GM12865 (cell line): ENCODE results near the gene QSOX2.

Experiments
- DNase-seq: peaks from one replicate; pipeline ENCODE4 v3.0.0; 2010; ENCODE audit warnings: low read depth
- H3K4me3 ChIP-seq: 2 replicates; pipeline ENCODE4 v1.5.1; 2011; ENCODE audit warnings: mild to moderate bottlenecking, low read depth, low read length, control low read depth
- CTCF ChIP-seq: IDR thresholded peaks from 2 replicates; pipeline ENCODE4 v1.5.1; 2011; ENCODE audit warnings: low read length, control low read depth, low read depth, inconsistent platforms; ENCODE audit not compliant: insufficient read depth; ENCODE audit errors: missing control alignments

QSOX2 gene

GRCh38 chr9:136170006-136170901, 75.4 kb downstream of the QSOX2 start:
- TF ChIP-seq CTCF: peak; percentile 79
- H3K4me3 ChIP-seq: no peak overlapping the region
- DNase-seq: peak; percentile 50

- H3K4me3 ChIP-seq: no peak overlapping the region
- no peak for DNase-seq
- TF ChIP-seq CTCF: no peak
Observed at GRCh38 chr9:136169495-136169894, 76.1 kb downstream of the QSOX2 start.

GRCh38 chr9:136163248-136163850, 82.3 kb downstream of the QSOX2 start:
- H3K4me3 ChIP-seq: no peak overlapping the region
- no peak for DNase-seq
- TF ChIP-seq CTCF: no peak

GRCh38 chr9:136160995-136161610, 84.5 kb downstream of the QSOX2 start:
- H3K4me3 ChIP-seq: no peak overlapping the region
- TF ChIP-seq CTCF: no peak
- no peak for DNase-seq

GRCh38 chr9:136160381-136160841, 85.2 kb downstream of the QSOX2 start:
- TF ChIP-seq CTCF: no peak
- H3K4me3 ChIP-seq: no peak overlapping the region
- DNase-seq: no peak

GRCh38 chr9:136159851-136160250, 85.8 kb downstream of the QSOX2 start:
- TF ChIP-seq CTCF: no peak

More at GRCh38 chr9:136159851-136160250, 85.8 kb downstream of the QSOX2 start:
- DNase-seq: no peak
- H3K4me3 ChIP-seq: no peak overlapping the region
